HCT116 (cell line): ENCODE results near the gene IER5L. TPM values are rescaled to one million over a fixed set of nuclear protein-coding genes. Genes with fewer than 3 reads are reported as not detected.

Experiments used
- ATAC-seq: fragments of 200-7000 bp; cut with Tn5 transposase; 2 replicates; pipeline ENCODE4 v1.9.1; 2020; ENCODE audit warnings: mild to moderate bottlenecking, moderate library complexity
- BruUV-seq: library from RNA; stranded (reverse); fragments of 400-500 nt; replicated peaks from 2 replicates; lab custom pipeline; 2021; lab: Mats Ljungman, UMichigan
- CTCF ChIA-PET: fragments of 300-600 bp; sonication (Branson Sonifier 250); formaldehyde crosslinking; loops from one replicate; lab custom pipeline; 2021; ENCODE audit warnings: antibody characterized with exemption; lab: Charles Lee
- POLR2A ChIA-PET: fragments of 300-600, 350-600 bp; sonication (Branson Sonifier 250); formaldehyde crosslinking; loops from one replicate; lab custom pipeline; 2021; ENCODE audit warnings: antibody characterized with exemption; lab: Charles Lee
- RAD21 ChIA-PET, 2 experiments: fragments of 300-600 bp; sonication (Branson Sonifier 250); formaldehyde crosslinking; loops; one replicate each; lab custom pipeline; 2023; ENCODE audit warnings: low total read pairs in 2 of 2; ENCODE audit not compliant: uncharacterized antibody in 2 of 2, unreplicated experiment in 2 of 2, low non-redundant PET in 1 of 2; lab: Charles Lee
- DNase-seq: peaks from one replicate; pipeline ENCODE4 v3.0.0-alpha.2; 2010; ENCODE audit warnings: low read depth, low spot score
- H2AFZ ChIP-seq: fragments of 200-600 bp; shearing (Covaris generic), sonication (generic); 2 replicates; pipeline ENCODE4 v1.6.1; 2017; ENCODE audit warnings: low read depth, mixed run types, mixed read lengths, antibody characterized with exemption, low read length; ENCODE audit not compliant: poor library complexity, severe bottlenecking
- H3K27ac ChIP-seq: 2 replicates; pipeline ENCODE4 v1.5.1; 2012; ENCODE audit warnings: low read depth, low read length
- H3K27me3 ChIP-seq: fragments of 200-600 bp; sonication (generic); 2 replicates; pipeline ENCODE4 v1.6.1; 2016; ENCODE audit warnings: mixed run types, low read length, mixed read lengths; ENCODE audit not compliant: insufficient read depth
- H3K36me3 ChIP-seq, 2 experiments: fragments of 200-500 bp in 1 of 2; fragments of 200-600 bp in 1 of 2; sonication (Bioruptor generic) in 1 of 2; sonication (generic) in 1 of 2; 2 replicates each; pipeline versions ENCODE4 v1.5.1 to v1.6.1; 2014 to 2016; ENCODE audit warnings: low read length in 2 of 2, inconsistent platforms in 1 of 2, mixed read lengths in 1 of 2, mixed run types in 1 of 2; ENCODE audit not compliant: insufficient read depth in 2 of 2, control insufficient read depth in 1 of 2
- H3K4me1 ChIP-seq, 2 experiments: fragments of 200-600 bp in 1 of 2; sonication (generic) in 1 of 2; 2 replicates each; pipeline versions ENCODE4 v1.5.1 to v1.6.1; 2012 to 2017; ENCODE audit warnings: low read length in 2 of 2, inconsistent platforms in 1 of 2, mild to moderate bottlenecking in 1 of 2, mixed read lengths in 1 of 2, mixed run types in 1 of 2, moderate library complexity in 1 of 2; ENCODE audit not compliant: insufficient read depth in 2 of 2, control insufficient read depth in 1 of 2
- H3K4me2 ChIP-seq: fragments of 200-600 bp; sonication (generic); 2 replicates; pipeline ENCODE4 v1.6.1; 2017; ENCODE audit warnings: mixed run types, low read length, mixed read lengths
- H3K4me3 ChIP-seq, 2 experiments: fragments of 200-600 bp in 1 of 2; sonication (generic) in 1 of 2; replicated peaks in 1 of 2; 2 replicates each; pipeline ENCODE4 v1.5.1; 2011 to 2016; ENCODE audit warnings: low read length in 2 of 2, control low read depth in 1 of 2, low read depth in 1 of 2, mild to moderate bottlenecking in 1 of 2, mixed read lengths in 1 of 2, mixed run types in 1 of 2
- H3K79me2 ChIP-seq: fragments of 200-600 bp; sonication (generic); 2 replicates; pipeline ENCODE4 v1.6.1; 2017; ENCODE audit warnings: mild to moderate bottlenecking, mixed run types, low read length, moderate library complexity, mixed read lengths; ENCODE audit not compliant: insufficient read depth
- H3K9ac ChIP-seq: fragments of 200-600 bp; sonication (generic); 2 replicates; pipeline ENCODE4 v1.6.1; 2016; ENCODE audit warnings: low read length, mixed read lengths
- H3K9me2 ChIP-seq: fragments of 200-600 bp; sonication (generic), shearing (Covaris generic); 2 replicates; pipeline ENCODE4 v1.6.1; 2017; ENCODE audit warnings: mixed run types, mild to moderate bottlenecking, moderate library complexity; ENCODE audit not compliant: insufficient read depth
- H3K9me3 ChIP-seq, 2 experiments: fragments of 200-500 bp in 1 of 2; fragments of 200-600 bp in 1 of 2; sonication (Bioruptor generic) in 1 of 2; sonication (generic) in 1 of 2; 2 replicates each; pipeline ENCODE4 v1.6.1; 2014 to 2017; ENCODE audit warnings: low read length in 2 of 2, mixed read lengths in 2 of 2, inconsistent platforms in 1 of 2, low read depth in 1 of 2, mild to moderate bottlenecking in 1 of 2, mixed run types in 1 of 2, moderate library complexity in 1 of 2; ENCODE audit not compliant: control insufficient read depth in 1 of 2, insufficient read depth in 1 of 2
- H4K20me1 ChIP-seq: fragments of 200-600 bp; sonication (generic), shearing (Covaris generic); 2 replicates; pipeline ENCODE4 v1.6.1; 2017; ENCODE audit warnings: mixed run types, mild to moderate bottlenecking, moderate library complexity; ENCODE audit not compliant: insufficient read depth
- ATF3 ChIP-seq: IDR thresholded peaks from 2 replicates; pipeline ENCODE4 v1.6.1; 2012
- CBX3 ChIP-seq: IDR thresholded peaks from 2 replicates; pipeline ENCODE4 v1.6.1; 2012; ENCODE audit warnings: low read depth
- ELF1 ChIP-seq: IDR thresholded peaks from 2 replicates; pipeline ENCODE4 v1.6.1; 2012; ENCODE audit warnings: low read depth, borderline replicate concordance
- EZH2phosphoT487 ChIP-seq: fragments of 200-600 bp; IDR thresholded peaks from 2 replicates; pipeline ENCODE4 v1.6.1; 2018; ENCODE audit warnings: antibody characterized with exemption, borderline replicate concordance
- FOSL1 ChIP-seq: IDR thresholded peaks from 2 replicates; pipeline ENCODE4 v1.6.1; 2012; ENCODE audit warnings: low read depth
- JUND ChIP-seq: IDR thresholded peaks from 2 replicates; pipeline ENCODE4 v1.6.1; 2012
- MAX ChIP-seq: IDR thresholded peaks from 2 replicates; pipeline ENCODE4 v1.6.1; 2012
- POLR2A ChIP-seq: IDR thresholded peaks from 2 replicates; pipeline ENCODE4 v1.7.0; 2011; ENCODE audit warnings: borderline replicate concordance; ENCODE audit not compliant: insufficient read depth, insufficient read length; ENCODE audit errors: extremely low read depth
- POLR2AphosphoS5 ChIP-seq: IDR thresholded peaks from 2 replicates; pipeline ENCODE4 v1.6.1; 2011; ENCODE audit warnings: mild to moderate bottlenecking, low read depth, low read length, moderate library complexity
- RAD21 ChIP-seq: IDR thresholded peaks from 2 replicates; pipeline ENCODE4 v1.6.1; 2012; ENCODE audit warnings: low read depth, mild to moderate bottlenecking
- REST ChIP-seq: IDR thresholded peaks from 2 replicates; pipeline ENCODE4 v1.6.1; 2012; ENCODE audit warnings: low read depth
- SRF ChIP-seq: IDR thresholded peaks from 2 replicates; pipeline ENCODE4 v1.6.1; 2012; ENCODE audit warnings: low read depth
- YY1 ChIP-seq: IDR thresholded peaks from 2 replicates; pipeline ENCODE4 v1.6.1; 2011; ENCODE audit warnings: low read length, low read depth, moderate library complexity, mild to moderate bottlenecking; ENCODE audit not compliant: insufficient replicate concordance; ENCODE audit errors: extremely low read depth
- intact Hi-C: fragments of 100-400 bp; cut with micrococcal nuclease; formaldehyde crosslinking; loops from 2 replicates; pipeline ENCODE4 v1.10.0; 2022
- total RNA-seq: library from RNA; stranded (reverse); gene quantifications from one replicate; pipeline ENCODE4 v1.2.1, GENCODE V29; 2021; ENCODE audit not compliant: unreplicated experiment

Gene IER5L
- total RNA-seq, 1 experiment from 2014 or later = 195 TPM

GRCh38 chr9:129225490-129225778 is 47.4 kb upstream of the IER5L start:
- no peak overlapping the region for H2AFZ ChIP-seq
- CTCF ChIA-PET = no interaction called here

GRCh38 chr9:129224618-129225489 is 46.8 kb upstream of the IER5L start:
- Histone ChIP-seq H2AFZ (no peak overlapping the region), H3K4me1 (peaks cover 12 to 35% of the 10 kb centered on the region in 2 experiments), H3K4me3 (no peak overlapping the region), H3K9me3 (no peaks in the 10 kb centered on the region), H3K27me3 (no peaks in the 10 kb centered on the region), H4K20me1 (no peaks in the 10 kb centered on the region), H3K36me3 (no peaks in the 10 kb centered on the region), H3K4me2 (peak overlapping the region; percentile 75), H3K9ac (peak overlapping the region; percentile 42), H3K9me2 (no peaks in the 10 kb centered on the region), H3K79me2 (no peaks in the 10 kb centered on the region), H3K27ac (peak overlapping the region; percentile 46)
- no peak for DNase-seq
- ChIA-PET CTCF (no interaction called here), POLR2A (no interaction called here), RAD21 (no interaction called here)
- ATAC-seq = no peak
- intact Hi-C loops = no loop called here
- TF ChIP-seq CBX3 = no peak
- TF ChIP-seq REST = no peak
- no peak for TF ChIP-seq RAD21
- TF ChIP-seq JUND = no peak
- no peak for TF ChIP-seq MAX
- no peak for TF ChIP-seq YY1
- BruUV-seq = no TSS peak

More at GRCh38 chr9:129225490-129225778, 47.4 kb upstream of the IER5L start:
- Histone ChIP-seq H3K27me3 (no peaks in the 10 kb centered on the region), H4K20me1 (no peaks in the 10 kb centered on the region), H3K4me3 (0 out of 4 replicates have a peak overlapping the region, but pooled peaks of 1 of the 2 experiments have one; percentile 35), H3K9me2 (no peaks in the 10 kb centered on the region), H3K36me3 (no peaks in the 10 kb centered on the region), H3K79me2 (no peaks in the 10 kb centered on the region), H3K27ac (peak overlapping the region; percentile 46), H3K4me2 (peak overlapping the region; percentile 75), H3K9me3 (no peaks in the 10 kb centered on the region), H3K9ac (peak overlapping the region; percentile 42), H3K4me1 (peaks cover 12 to 33% of the 10 kb centered on the region in 2 experiments)
- POLR2A ChIA-PET = no interaction called here
- ATAC-seq (no peak; the same call in 1 of the 2 replicates), DNase-seq (no peak)
- TF ChIP-seq POLR2A (no peak), SRF (no peak), POLR2AphosphoS5 (no peak), EZH2phosphoT487 (no peak), ELF1 (no peak), ATF3 (no peak), YY1 (no peak), FOSL1 (no peak), JUND (no peak)
- BruUV-seq = no TSS peak
- intact Hi-C loops = no loop called here
- RAD21 ChIA-PET = no interaction called here
